ENCODE results near the gene FOXP1.

The FOXP1 gene

GRCh38 chr3:71070497-71071463 lies 512.7 kb downstream of the FOXP1 start:
- no peak for DNase-seq
- H3K36me3 ChIP-seq (replicated peaks): no peaks in the 10 kb centered on the region
- H3K4me3 ChIP-seq (ENCODE audit: low read depth, low read length): no peak overlapping the region
- H3K27me3 ChIP-seq (replicated peaks): no peaks in the 10 kb centered on the region
- in situ Hi-C loops (cut with HindIII; ENCODE audit: low pct_ligation_motif_present, low sequenced_read_pairs): loop anchor here (25.0 kb wide), 1 partner anchor 533 kb away; no protein-coding TSS in a partner anchor
- TF ChIP-seq CTCF (IDR thresholded peaks at IDR 0.05; ENCODE audit: low read depth, low read length, missing control alignments): no peak
- peak overlapping the region; percentile 11 for H3K27ac ChIP-seq

- peak; percentile 53 for DNase-seq
- no peaks in the 10 kb centered on the region for H3K36me3 ChIP-seq (replicated peaks)
- in situ Hi-C loops (cut with HindIII; ENCODE audit: low pct_ligation_motif_present, low sequenced_read_pairs): loop anchor here (25.0 kb wide), 1 partner anchor 532 kb away; no protein-coding TSS in a partner anchor
- no peak overlapping the region for H3K27ac ChIP-seq
- no peaks in the 10 kb centered on the region for H3K27me3 ChIP-seq (replicated peaks)
- TF ChIP-seq CTCF (IDR thresholded peaks at IDR 0.05; ENCODE audit: low read depth, low read length, missing control alignments): peak; percentile 67
- H3K4me3 ChIP-seq (ENCODE audit: low read depth, low read length): no peak overlapping the region
Measured at GRCh38 chr3:71069797-71070196, 513.7 kb downstream of the FOXP1 start.

- Histone ChIP-seq H3K4me3 (ENCODE audit: low read depth, low read length) (no peak overlapping the region), H3K36me3 (replicated peaks) (no peaks in the 10 kb centered on the region), H3K27me3 (replicated peaks) (no peaks in the 10 kb centered on the region), H3K27ac (no peak overlapping the region)
- DNase-seq: no peak
- in situ Hi-C loops (cut with HindIII; ENCODE audit: low pct_ligation_motif_present, low sequenced_read_pairs): loop anchor here (25.0 kb wide), 1 partner anchor 531 kb away; no protein-coding TSS in a partner anchor
- TF ChIP-seq CTCF (IDR thresholded peaks at IDR 0.05; ENCODE audit: low read depth, low read length, missing control alignments): no peak
Measured at GRCh38 chr3:71067977-71068654, 515.4 kb downstream of the FOXP1 start.

GRCh38 chr3:71066849-71067261 lies 516.7 kb downstream of the FOXP1 start:
- DNase-seq: peak; percentile 40
- H3K36me3 ChIP-seq (replicated peaks): no peaks in the 10 kb centered on the region
- TF ChIP-seq CTCF (IDR thresholded peaks at IDR 0.05; ENCODE audit: low read depth, low read length, missing control alignments): no peak
- no peaks in the 10 kb centered on the region for H3K27me3 ChIP-seq (replicated peaks)
- no peak overlapping the region for H3K4me3 ChIP-seq (ENCODE audit: low read depth, low read length)
- H3K27ac ChIP-seq: peak overlapping the region; percentile 83
- in situ Hi-C loops (cut with HindIII; ENCODE audit: low pct_ligation_motif_present, low sequenced_read_pairs): loop anchor here (25.0 kb wide), 1 partner anchor 530 kb away; no protein-coding TSS in a partner anchor

GRCh38 chr3:71066356-71066755 lies 517.2 kb downstream of the FOXP1 start:
- no peak for DNase-seq
- in situ Hi-C loops (cut with HindIII; ENCODE audit: low pct_ligation_motif_present, low sequenced_read_pairs): loop anchor here (25.0 kb wide), 1 partner anchor 529 kb away; no protein-coding TSS in a partner anchor
- Histone ChIP-seq H3K4me3 (ENCODE audit: low read depth, low read length) (no peak overlapping the region), H3K27ac (peak overlapping the region; percentile 83), H3K27me3 (replicated peaks) (no peaks in the 10 kb centered on the region), H3K36me3 (replicated peaks) (no peaks in the 10 kb centered on the region)
- no peak for TF ChIP-seq CTCF (IDR thresholded peaks at IDR 0.05; ENCODE audit: low read depth, low read length, missing control alignments)
